Testis (tissue), 3 donors: Measurements from ENCODE around the gene TRAPPC3. TPM values are rescaled to one million over a fixed set of nuclear protein-coding genes. Genes with fewer than 3 reads are reported as not detected.

Experiments
- DNase-seq: peaks from one replicate; pipeline ENCODE4 v3.0.0-alpha.2; 2019
- H3K27ac ChIP-seq, 2 donors: fragments of 200-600 bp; sonication (generic); one replicate each; pipeline ENCODE4 v1.5.1; 2019
- H3K27me3 ChIP-seq: fragments of 200-600 bp; sonication (generic); one replicate; pipeline ENCODE4 v1.5.1; 2019
- H3K36me3 ChIP-seq: fragments of 200-600 bp; sonication (generic); one replicate; pipeline ENCODE4 v1.5.1; 2017; ENCODE audit warnings: low read depth; ENCODE audit errors: missing control alignments
- H3K4me1 ChIP-seq: fragments of 200-600 bp; sonication (generic); one replicate; pipeline ENCODE4 v1.5.1; 2019
- H3K4me3 ChIP-seq, 2 donors: fragments of 200-600 bp; sonication (generic); one replicate each; pipeline ENCODE4 v1.5.1; 2017 to 2019
- H3K9me3 ChIP-seq: fragments of 200-600 bp; sonication (generic); one replicate; pipeline ENCODE4 v1.5.1; 2017
- CTCF ChIP-seq, 3 experiments: fragments of 450-650 bp in 2 of 3; fragments of 200-600 bp in 1 of 3; sonication (generic) in 1 of 3; IDR thresholded peaks; one replicate each; pipeline ENCODE4 v1.5.1; 2016 to 2019; ENCODE audit warnings: antibody characterized with exemption in 3 of 3, mild to moderate bottlenecking in 2 of 3, moderate library complexity in 1 of 3
- POLR2A ChIP-seq: fragments of 450-650 bp; IDR thresholded peaks from one replicate; pipeline ENCODE4 v1.6.1; 2017; ENCODE audit warnings: antibody characterized with exemption, mild to moderate bottlenecking, moderate library complexity
- WGBS, 2 donors: methylation state at CpG; one replicate each; pipeline ENCODE4 v1.1.5; 2018; 5-methylcytosine and 5-hydroxymethylcytosine counted together
- intact Hi-C: fragments of 100-400 bp; cut with DNase I; formaldehyde crosslinking; loops from one replicate; pipeline ENCODE4 v1.15.1; 2023; ENCODE audit warnings: low total_unique reads
- polyA plus RNA-seq: library from polyadenylated mRNA; stranded (reverse); fragments of 350-450 nt; fragmentation: Illumina TruSeq; extraction: RNeasy Lipid Tissue Mini Kit (QIAGEN cat#74804); gene quantifications from one replicate; pipeline ENCODE4 v1.2.3, GENCODE V29; 2014; ENCODE audit warnings: low read depth, low replicate concordance; ENCODE audit not compliant: insufficient read depth
- total RNA-seq, 2 donors: library from RNA; depleted of rRNA; stranded (reverse); fragments of >200 nt; gene quantifications; one replicate each; pipeline ENCODE4 v1.2.3, GENCODE V29; 2016

Gene TRAPPC3
- total and polyA plus RNA-seq, 3 donors from 2014 or later = 109 to 146 (median 111) TPM

GRCh38 chr1:36128905-36129206 is 20.4 kb downstream of the TRAPPC3 start:
- DNase-seq = no peak
- Histone ChIP-seq H3K27ac (no peak overlapping the region), H3K4me3 (no peak overlapping the region), H3K4me1 (peaks cover 4% of the 10 kb centered on the region), H3K36me3 (no peaks in the 10 kb centered on the region), H3K9me3 (no peaks in the 10 kb centered on the region), H3K27me3 (no peaks in the 10 kb centered on the region)
- TF ChIP-seq CTCF (IDR thresholded peaks at IDR 0.05) (no peak), POLR2A (no peak)
- 81 to 83% methylated on average over 3 of the region's 3 CpGs for WGBS, 2 donors
- intact Hi-C loops = no loop called here

GRCh38 chr1:36128126-36128904 is 21.0 kb downstream of the TRAPPC3 start:
- no peak for DNase-seq

GRCh38 chr1:36126797-36127500 is 22.3 kb downstream of the TRAPPC3 start:
- Histone ChIP-seq H3K9me3 (no peaks in the 10 kb centered on the region), H3K27me3 (no peaks in the 10 kb centered on the region), H3K4me1 (peaks cover 4% of the 10 kb centered on the region), H3K36me3 (no peaks in the 10 kb centered on the region), H3K4me3 (no peak overlapping the region), H3K27ac (no peak overlapping the region)
- TF ChIP-seq CTCF (IDR thresholded peaks at IDR 0.05) (no peak), POLR2A (no peak)
- no peak for DNase-seq
- intact Hi-C loops = no loop called here
- 49 to 64% methylated on average over 7 of the region's 7 CpGs for WGBS, 2 donors

More at GRCh38 chr1:36128126-36128904, 21.0 kb downstream of the TRAPPC3 start:
- no peak overlapping the region for H3K4me3 ChIP-seq
- intact Hi-C loops = no loop called here
- no peaks in the 10 kb centered on the region for H3K9me3 ChIP-seq
- no peak overlapping the region for H3K27ac ChIP-seq
- H3K36me3 ChIP-seq = no peaks in the 10 kb centered on the region
- H3K27me3 ChIP-seq = no peaks in the 10 kb centered on the region
- 70 to 72% methylated on average over 8 to 11 of the region's 11 CpGs for WGBS, 2 donors
- TF ChIP-seq CTCF (IDR thresholded peaks at IDR 0.05) (no peak), POLR2A (no peak)
- peaks cover 4% of the 10 kb centered on the region for H3K4me1 ChIP-seq

GRCh38 chr1:36126005-36126716 is 23.1 kb downstream of the TRAPPC3 start:
- Histone ChIP-seq H3K36me3 (no peaks in the 10 kb centered on the region), H3K9me3 (no peaks in the 10 kb centered on the region), H3K27me3 (no peaks in the 10 kb centered on the region), H3K4me3 (no peak overlapping the region), H3K27ac (no peak overlapping the region), H3K4me1 (peaks cover 4% of the 10 kb centered on the region)
- TF ChIP-seq CTCF (IDR thresholded peaks at IDR 0.05) (no peak), POLR2A (no peak)
- no peak for DNase-seq
- intact Hi-C loops = no loop called here
- WGBS, 2 donors = 56 to 63% methylated on average over 21 of the region's 21 CpGs
